Activated naive CD4-positive, alpha-beta T cell treated with anti-CD3 and anti-CD28 coated beads for 36 hours (primary cell): ENCODE data around the gene DTX3. TPM values are rescaled to one million over a fixed set of nuclear protein-coding genes. Genes with fewer than 3 reads are reported as not detected.
"Not testable (repeated sequence)": the region's sequence is repeated elsewhere in the genome, so short reads cannot be mapped to it uniquely, and the experiment has no call there.

Experiments used
- CTCF ChIA-PET: fragments of 350-600 bp; sonication (Branson Sonifier 250); formaldehyde crosslinking; loops from one replicate; lab custom pipeline; 2021; ENCODE audit warnings: antibody characterized with exemption; lab: Charles Lee
- DNase-seq: peaks from one replicate; pipeline ENCODE4 v3.0.0-alpha.2; 2020
- H3K27ac Mint-ChIP-seq: one replicate; pipeline ENCODE4 v1.8.0; 2021; ENCODE audit warnings: mild to moderate bottlenecking, mixed read lengths
- H3K27me3 Mint-ChIP-seq: one replicate; pipeline ENCODE4 v1.8.0; 2021; ENCODE audit warnings: low read depth, mixed read lengths
- H3K36me3 Mint-ChIP-seq: one replicate; pipeline ENCODE4 v1.8.0; 2021; ENCODE audit warnings: low read depth, mixed read lengths
- H3K4me1 Mint-ChIP-seq: one replicate; pipeline ENCODE4 v1.8.0; 2021; ENCODE audit warnings: low read depth, mixed read lengths
- H3K4me3 Mint-ChIP-seq: one replicate; pipeline ENCODE4 v1.8.0; 2021; ENCODE audit warnings: mild to moderate bottlenecking, moderate library complexity, mixed read lengths
- H3K9me3 Mint-ChIP-seq: one replicate; pipeline ENCODE4 v1.8.0; 2021; ENCODE audit warnings: mixed read lengths
- intact Hi-C: fragments of 100-400 bp; cut with micrococcal nuclease; formaldehyde crosslinking; loops from one replicate; pipeline ENCODE4 v1.15.1; 2023
- total RNA-seq, 2 experiments: library from RNA; stranded (reverse); gene quantifications; one replicate each; pipeline ENCODE4 v1.2.3, GENCODE V29; 2021

Gene DTX3
- total RNA-seq, result 10 to 100 TPM; 15.8 to 16.2 TPM

- Mint-ChIP-seq H3K4me3 (peak within 1 kb of the TSS; percentile 77), H3K36me3 (peaks cover 6% of the 10 kb centered on the region), H3K9me3 (no peaks in the 10 kb centered on the region), H3K27ac (peak within 1 kb of the TSS; percentile 63), H3K4me1 (peaks cover 22% of the 10 kb centered on the region), H3K27me3 (no peaks in the 10 kb centered on the region)
- intact Hi-C loops, result loop anchor here (2.0 kb wide), 1 partner anchor 14 kb away; the partner anchor contains the start of gene PIP4K2C
- DNase-seq, result peak; percentile 62
- CTCF ChIA-PET, result interaction anchor here (1.3 kb wide), 1 partner anchor 16 kb away, joined by 3 read pairs; no protein-coding TSS in a partner anchor
Observed at GRCh38 chr12:57604454-57604991, at the start of gene DTX3. Gene DTX3 (plus strand): TSS chr12:57604824. CDS start chr12:57606518, 1,694 bp downstream.

GRCh38 chr12:57554897-57555296, 49.7 kb upstream of the DTX3 start:
- Mint-ChIP-seq H3K36me3 (no peaks in the 10 kb centered on the region), H3K27me3 (no peaks in the 10 kb centered on the region), H3K4me1 (peaks cover 7% of the 10 kb centered on the region), H3K9me3 (no peaks in the 10 kb centered on the region), H3K27ac (no peak overlapping the region), H3K4me3 (no peak overlapping the region)
- no peak for DNase-seq
- CTCF ChIA-PET, result no interaction called here
- intact Hi-C loops, result no loop called here

- H3K4me3 Mint-ChIP-seq, result no peak overlapping the region
Observed at GRCh38 chr12:57558864-57559263, 45.8 kb upstream of the DTX3 start.

GRCh38 chr12:57560516-57560915, 44.1 kb upstream of the DTX3 start:
- no peaks in the 10 kb centered on the region for H3K4me1 Mint-ChIP-seq
- H3K27ac Mint-ChIP-seq, result no peak overlapping the region
- intact Hi-C loops, result no loop called here
- no peaks in the 10 kb centered on the region for H3K36me3 Mint-ChIP-seq
- DNase-seq, result no peak
- no peaks in the 10 kb centered on the region for H3K27me3 Mint-ChIP-seq
- H3K9me3 Mint-ChIP-seq, result no peaks in the 10 kb centered on the region
- CTCF ChIA-PET, result no interaction called here
- H3K4me3 Mint-ChIP-seq, result no peak overlapping the region

More at GRCh38 chr12:57558864-57559263, 45.8 kb upstream of the DTX3 start:
- Mint-ChIP-seq H3K27me3 (no peaks in the 10 kb centered on the region), H3K27ac (no peak overlapping the region), H3K9me3 (no peaks in the 10 kb centered on the region), H3K36me3 (no peaks in the 10 kb centered on the region), H3K4me1 (no peaks in the 10 kb centered on the region)
- intact Hi-C loops, result no loop called here
- CTCF ChIA-PET, result no interaction called here
- no peak for DNase-seq

GRCh38 chr12:57561117-57561516, 43.5 kb upstream of the DTX3 start:
- DNase-seq, H3K27ac Mint-ChIP-seq, H3K9me3 Mint-ChIP-seq, H3K4me1 Mint-ChIP-seq, intact Hi-C loops, H3K4me3 Mint-ChIP-seq, H3K27me3 Mint-ChIP-seq, H3K36me3 Mint-ChIP-seq, CTCF ChIA-PET: not testable (repeated sequence)

GRCh38 chr12:57563358-57563757, 41.3 kb upstream of the DTX3 start:
- Mint-ChIP-seq H3K36me3 (no peaks in the 10 kb centered on the region), H3K27me3 (no peaks in the 10 kb centered on the region), H3K4me1 (no peaks in the 10 kb centered on the region), H3K9me3 (no peaks in the 10 kb centered on the region), H3K4me3 (no peak overlapping the region), H3K27ac (no peak overlapping the region)
- intact Hi-C loops, result no loop called here
- CTCF ChIA-PET, result no interaction called here
- no peak for DNase-seq

- Mint-ChIP-seq H3K4me1 (no peaks in the 10 kb centered on the region), H3K27ac (no peak overlapping the region), H3K36me3 (no peaks in the 10 kb centered on the region), H3K27me3 (no peaks in the 10 kb centered on the region), H3K9me3 (no peaks in the 10 kb centered on the region), H3K4me3 (no peak overlapping the region)
- DNase-seq, result no peak
- CTCF ChIA-PET, result interaction anchor here (0.6 kb wide), 1 partner anchor 144 kb away, joined by 3 read pairs; no protein-coding TSS in a partner anchor
- intact Hi-C loops, result no loop called here
Observed at GRCh38 chr12:57564178-57564740, 40.4 kb upstream of the DTX3 start.

GRCh38 chr12:57568838-57569237, 35.8 kb upstream of the DTX3 start:
- CTCF ChIA-PET, result interaction anchor here (0.9 to 2.6 kb wide), 2 partner anchors 16 to 113 kb away, joined by 4 to 10 read pairs; no protein-coding TSS in a partner anchor
- no peaks in the 10 kb centered on the region for H3K9me3 Mint-ChIP-seq
- H3K27me3 Mint-ChIP-seq, result no peaks in the 10 kb centered on the region
- H3K4me3 Mint-ChIP-seq, result no peak overlapping the region
- H3K27ac Mint-ChIP-seq, result no peak overlapping the region
- no peaks in the 10 kb centered on the region for H3K36me3 Mint-ChIP-seq
- DNase-seq, result no peak
- intact Hi-C loops, result no loop called here
- H3K4me1 Mint-ChIP-seq, result no peaks in the 10 kb centered on the region

GRCh38 chr12:57569858-57570257, 34.8 kb upstream of the DTX3 start:
- H3K27me3 Mint-ChIP-seq, result no peaks in the 10 kb centered on the region
- no peaks in the 10 kb centered on the region for H3K4me1 Mint-ChIP-seq
- CTCF ChIA-PET, result interaction anchor here (0.7 kb wide), 1 partner anchor 14 kb away, joined by 3 read pairs; no protein-coding TSS in a partner anchor
- no peaks in the 10 kb centered on the region for H3K36me3 Mint-ChIP-seq
- no peak for DNase-seq
- no peaks in the 10 kb centered on the region for H3K9me3 Mint-ChIP-seq
- H3K4me3 Mint-ChIP-seq, result no peak overlapping the region
- H3K27ac Mint-ChIP-seq, result no peak overlapping the region
- intact Hi-C loops, result no loop called here

GRCh38 chr12:57570438-57570837, 34.2 kb upstream of the DTX3 start:
- H3K4me3 Mint-ChIP-seq, H3K36me3 Mint-ChIP-seq, intact Hi-C loops, H3K27me3 Mint-ChIP-seq, H3K9me3 Mint-ChIP-seq, H3K27ac Mint-ChIP-seq, H3K4me1 Mint-ChIP-seq, DNase-seq: not testable (repeated sequence)
- CTCF ChIA-PET, result interaction anchor here (2.0 to 3.4 kb wide), 2 partner anchors 12 to 50 kb away, joined by 6 to 24 read pairs; no protein-coding TSS in a partner anchor

- H3K4me3 Mint-ChIP-seq, result no peak overlapping the region
- H3K9me3 Mint-ChIP-seq, result no peaks in the 10 kb centered on the region
- DNase-seq, result no peak
- H3K36me3 Mint-ChIP-seq, result no peaks in the 10 kb centered on the region
- no peak overlapping the region for H3K27ac Mint-ChIP-seq
- CTCF ChIA-PET, result interaction anchor here (2.0 to 3.4 kb wide), 2 partner anchors 10 to 49 kb away, joined by 6 to 24 read pairs; no protein-coding TSS in a partner anchor
- H3K27me3 Mint-ChIP-seq, result no peaks in the 10 kb centered on the region
- intact Hi-C loops, result no loop called here
- no peaks in the 10 kb centered on the region for H3K4me1 Mint-ChIP-seq
Observed at GRCh38 chr12:57571926-57572762, 32.5 kb upstream of the DTX3 start.

- Mint-ChIP-seq H3K4me1 (no peaks in the 10 kb centered on the region), H3K9me3 (no peaks in the 10 kb centered on the region), H3K27ac (no peak overlapping the region), H3K27me3 (no peaks in the 10 kb centered on the region), H3K4me3 (no peak overlapping the region), H3K36me3 (no peaks in the 10 kb centered on the region)
- DNase-seq, result no peak
- CTCF ChIA-PET, result interaction anchor here (0.6 to 2.5 kb wide), 4 partner anchors 9 to 118 kb away, joined by 3 to 18 read pairs (median 7); no protein-coding TSS in a partner anchor
- intact Hi-C loops, result no loop called here
Observed at GRCh38 chr12:57574795-57575194, 29.8 kb upstream of the DTX3 start.
